ENCODE results near the gene ACSS1.

The ACSS1 gene

DNA sequence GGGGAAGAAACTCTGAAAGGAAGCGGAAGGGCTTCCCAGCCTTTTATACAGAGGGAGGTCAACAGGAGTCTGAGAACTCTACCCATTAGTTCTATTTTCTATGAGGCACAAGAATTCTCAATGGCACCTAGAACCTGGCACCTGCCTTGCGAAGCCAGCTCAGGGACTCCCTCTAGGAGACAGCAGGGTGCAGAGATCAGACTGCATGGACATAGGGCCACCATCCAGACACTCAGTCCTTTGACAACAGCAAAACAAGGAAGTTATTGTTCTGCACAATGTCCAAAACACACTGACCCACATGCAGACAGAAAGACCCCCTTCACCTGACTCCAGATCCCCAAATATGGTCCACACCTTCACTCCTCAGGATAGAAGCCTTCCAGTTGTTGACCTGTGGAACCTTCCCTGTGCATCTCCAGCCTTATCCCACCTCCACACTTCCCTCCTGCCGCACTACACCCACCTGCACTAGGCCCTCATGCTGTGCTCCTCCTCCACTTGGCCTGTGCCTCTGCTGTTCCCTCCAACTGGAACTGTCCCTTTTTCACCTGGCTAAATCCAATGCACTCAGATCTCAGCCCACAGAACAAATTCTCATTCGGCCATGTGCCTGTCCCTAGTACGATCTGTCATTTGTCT, 27.8 kb downstream of the ACSS1 start:
- no peaks in the 10 kb centered on the region for H3K27me3 ChIP-seq (ENCODE audit: control insufficient read depth, insufficient read depth, low read length)
- no peak overlapping the region for H3K27ac ChIP-seq (ENCODE audit: low read length)
- H3K4me3 ChIP-seq (ENCODE audit: low read length) = no peak overlapping the region
- no peaks in the 10 kb centered on the region for H3K9me3 ChIP-seq (ENCODE audit: control insufficient read depth, insufficient read depth, low read length)
- DNase-seq (ENCODE audit: low read depth, low spot score) = no peak
- WGBS (ENCODE audit: insufficient coverage, insufficient read length) = no CpG with 5 or more reads among the region's 5 CpGs
- H3K36me3 ChIP-seq (ENCODE audit: control insufficient read depth, insufficient read depth, low read length) = no peaks in the 10 kb centered on the region; the same call in 1 of the 2 replicates
- H3K4me1 ChIP-seq (ENCODE audit: control insufficient read depth, insufficient read depth, low read length) = no peaks in the 10 kb centered on the region

GRCh38 chr20:25025986-25026605, 31.8 kb downstream of the ACSS1 start:
- DNase-seq (ENCODE audit: low read depth, low spot score) = no peak
- H3K36me3 ChIP-seq (ENCODE audit: control insufficient read depth, insufficient read depth, low read length) = no peaks in the 10 kb centered on the region; the same call in 1 of the 2 replicates
- no CpG with 5 or more reads among the region's 4 CpGs for WGBS (ENCODE audit: insufficient coverage, insufficient read length)
- H3K4me1 ChIP-seq (ENCODE audit: control insufficient read depth, insufficient read depth, low read length) = no peaks in the 10 kb centered on the region
- no peaks in the 10 kb centered on the region for H3K9me3 ChIP-seq (ENCODE audit: control insufficient read depth, insufficient read depth, low read length)
- no peak overlapping the region for H3K27ac ChIP-seq (ENCODE audit: low read length)
- H3K27me3 ChIP-seq (ENCODE audit: control insufficient read depth, insufficient read depth, low read length) = no peaks in the 10 kb centered on the region
- H3K4me3 ChIP-seq (ENCODE audit: low read length) = no peak overlapping the region

- H3K4me1 ChIP-seq (ENCODE audit: control insufficient read depth, insufficient read depth, low read length) = no peaks in the 10 kb centered on the region
- no peaks in the 10 kb centered on the region for H3K27me3 ChIP-seq (ENCODE audit: control insufficient read depth, insufficient read depth, low read length)
- H3K4me3 ChIP-seq (ENCODE audit: low read length) = no peak overlapping the region
- WGBS (ENCODE audit: insufficient coverage, insufficient read length) = no CpG with 5 or more reads among the region's 14 CpGs
- no peaks in the 10 kb centered on the region for H3K36me3 ChIP-seq (ENCODE audit: control insufficient read depth, insufficient read depth, low read length)
- no peak overlapping the region for H3K27ac ChIP-seq (ENCODE audit: low read length)
- no peaks in the 10 kb centered on the region for H3K9me3 ChIP-seq (ENCODE audit: control insufficient read depth, insufficient read depth, low read length)
- no peak for DNase-seq (ENCODE audit: low read depth, low spot score)
These were observed 32.7 kb downstream of the ACSS1 start for GRCh38 chr20:25025091-25025861.

DNA sequence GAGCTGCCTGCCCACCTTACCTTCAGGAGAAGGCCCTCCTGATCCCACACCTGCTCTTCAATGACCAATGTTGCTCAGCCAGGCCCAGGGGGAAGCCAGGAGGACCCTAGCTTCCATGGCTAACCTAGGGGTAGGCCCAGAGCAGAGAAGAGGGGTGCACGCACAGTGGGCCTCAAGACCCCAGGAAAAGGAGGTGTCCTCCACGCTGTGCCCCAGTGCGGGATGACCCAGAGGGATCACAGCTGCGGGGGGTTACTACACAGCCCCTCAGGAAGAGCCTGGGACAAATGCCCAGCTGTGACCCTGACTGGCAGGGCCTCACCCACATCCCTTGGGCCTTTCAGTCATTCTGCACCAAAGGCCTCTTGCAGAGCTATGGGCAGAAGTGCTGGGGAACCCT, 33.8 kb downstream of the ACSS1 start:
- H3K4me3 ChIP-seq (ENCODE audit: low read length) = no peak overlapping the region
- WGBS (ENCODE audit: insufficient coverage, insufficient read length) = no CpG with 5 or more reads among the region's 4 CpGs
- no peaks in the 10 kb centered on the region for H3K9me3 ChIP-seq (ENCODE audit: control insufficient read depth, insufficient read depth, low read length)
- DNase-seq (ENCODE audit: low read depth, low spot score) = no peak
- no peaks in the 10 kb centered on the region for H3K36me3 ChIP-seq (ENCODE audit: control insufficient read depth, insufficient read depth, low read length)
- no peaks in the 10 kb centered on the region for H3K27me3 ChIP-seq (ENCODE audit: control insufficient read depth, insufficient read depth, low read length)
- no peaks in the 10 kb centered on the region for H3K4me1 ChIP-seq (ENCODE audit: control insufficient read depth, insufficient read depth, low read length)
- H3K27ac ChIP-seq (ENCODE audit: low read length) = no peak overlapping the region

GRCh38 chr20:25023356-25023755, 34.6 kb downstream of the ACSS1 start:
- no peak for DNase-seq (ENCODE audit: low read depth, low spot score)
- WGBS (ENCODE audit: insufficient coverage, insufficient read length) = no CpG with 5 or more reads among the region's 10 CpGs

DNA sequence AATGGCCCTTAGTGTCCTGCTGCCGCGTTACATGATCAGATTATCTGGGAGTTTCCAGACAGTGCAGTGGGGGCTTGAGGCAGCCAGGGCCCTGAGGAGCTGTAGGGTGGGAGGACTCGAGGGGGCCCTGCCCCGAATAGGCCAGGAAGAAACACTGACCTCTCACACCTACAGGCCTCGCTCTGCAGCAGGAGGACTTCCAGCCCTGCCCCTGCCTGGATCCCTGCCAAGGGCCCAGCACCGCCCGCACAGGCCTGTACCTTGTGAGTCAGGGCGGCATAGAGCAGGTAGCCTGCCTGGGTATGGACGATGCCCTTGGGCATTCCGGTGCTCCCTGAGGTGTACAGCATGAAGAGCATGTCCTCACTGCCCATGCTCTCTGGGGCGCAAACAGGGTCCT, 35.3 kb downstream of the ACSS1 start:
- no peaks in the 10 kb centered on the region for H3K36me3 ChIP-seq (ENCODE audit: control insufficient read depth, insufficient read depth, low read length)
- no peak overlapping the region for H3K27ac ChIP-seq (ENCODE audit: low read length)
- H3K27me3 ChIP-seq (ENCODE audit: control insufficient read depth, insufficient read depth, low read length) = no peaks in the 10 kb centered on the region
- no peak overlapping the region for H3K4me3 ChIP-seq (ENCODE audit: low read length)
- no peak for DNase-seq (ENCODE audit: low read depth, low spot score)
- peaks cover 2% of the 10 kb centered on the region; the same call in 1 of the 2 replicates for H3K4me1 ChIP-seq (ENCODE audit: control insufficient read depth, insufficient read depth, low read length)
- WGBS (ENCODE audit: insufficient coverage, insufficient read length) = no CpG with 5 or more reads among the region's 11 CpGs
- H3K9me3 ChIP-seq (ENCODE audit: control insufficient read depth, insufficient read depth, low read length) = no peaks in the 10 kb centered on the region

More at GRCh38 chr20:25023356-25023755, 34.6 kb downstream of the ACSS1 start:
- no peaks in the 10 kb centered on the region for H3K27me3 ChIP-seq (ENCODE audit: control insufficient read depth, insufficient read depth, low read length)
- H3K36me3 ChIP-seq (ENCODE audit: control insufficient read depth, insufficient read depth, low read length) = no peaks in the 10 kb centered on the region
- no peak overlapping the region for H3K4me3 ChIP-seq (ENCODE audit: low read length)
- no peak overlapping the region for H3K27ac ChIP-seq (ENCODE audit: low read length)
- H3K4me1 ChIP-seq (ENCODE audit: control insufficient read depth, insufficient read depth, low read length) = no peaks in the 10 kb centered on the region
- H3K9me3 ChIP-seq (ENCODE audit: control insufficient read depth, insufficient read depth, low read length) = no peaks in the 10 kb centered on the region

GRCh38 chr20:25021336-25021735, 36.6 kb downstream of the ACSS1 start:
- WGBS (ENCODE audit: insufficient coverage, insufficient read length) = no CpG with 5 or more reads among the region's 6 CpGs
- no peaks in the 10 kb centered on the region for H3K36me3 ChIP-seq (ENCODE audit: control insufficient read depth, insufficient read depth, low read length)
- no peak for DNase-seq (ENCODE audit: low read depth, low spot score)

DNA sequence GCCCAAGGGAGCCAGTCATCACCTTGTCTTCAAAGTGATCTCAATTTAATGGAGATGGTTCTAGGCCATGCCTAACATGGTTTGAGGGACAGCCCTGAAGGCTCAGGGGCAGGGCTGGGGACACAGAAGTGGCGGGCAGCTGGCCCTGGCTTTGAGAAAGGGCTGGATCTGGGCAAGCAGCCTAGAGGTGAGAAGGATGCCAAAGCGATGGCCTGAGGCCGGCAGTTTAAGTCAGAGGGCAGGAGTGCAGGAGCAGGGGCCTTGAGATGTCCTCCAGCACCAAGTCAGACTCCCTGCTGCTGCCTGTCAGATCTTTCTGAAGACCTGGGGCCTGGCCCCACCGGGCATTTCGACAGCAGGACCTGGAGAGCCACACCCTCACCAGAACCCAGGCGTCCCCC, 37.0 kb downstream of the ACSS1 start:
- Histone ChIP-seq H3K27me3 (ENCODE audit: control insufficient read depth, insufficient read depth, low read length) (no peaks in the 10 kb centered on the region), H3K4me1 (ENCODE audit: control insufficient read depth, insufficient read depth, low read length) (peaks cover 3% of the 10 kb centered on the region; the same call in 1 of the 2 replicates)

More at GRCh38 chr20:25021336-25021735, 36.6 kb downstream of the ACSS1 start:
- Histone ChIP-seq H3K9me3 (ENCODE audit: control insufficient read depth, insufficient read depth, low read length) (no peaks in the 10 kb centered on the region), H3K4me1 (ENCODE audit: control insufficient read depth, insufficient read depth, low read length) (peaks cover 3% of the 10 kb centered on the region; the same call in 1 of the 2 replicates), H3K27ac (ENCODE audit: low read length) (no peak overlapping the region), H3K4me3 (ENCODE audit: low read length) (no peak overlapping the region), H3K27me3 (ENCODE audit: control insufficient read depth, insufficient read depth, low read length) (no peaks in the 10 kb centered on the region)

DNA sequence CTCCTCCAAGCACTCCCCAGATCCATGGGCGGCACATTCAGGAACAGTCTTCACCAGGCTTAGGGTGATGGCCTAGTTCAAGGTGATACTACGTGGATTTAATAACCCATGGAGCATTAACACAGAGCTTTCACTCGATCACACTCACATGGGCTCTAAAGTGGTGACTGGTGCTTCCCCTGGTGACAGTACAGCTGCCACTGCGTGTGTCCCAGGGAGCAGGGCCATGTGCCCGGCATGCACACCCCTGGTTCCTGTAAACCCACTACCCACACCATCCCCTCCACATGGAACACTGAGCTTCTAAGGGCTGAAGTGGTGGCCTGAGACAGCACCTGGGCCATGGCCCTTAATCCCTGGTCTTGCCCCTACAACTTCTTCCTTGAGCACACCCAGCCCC, 37.6 kb downstream of the ACSS1 start:
- H3K4me3 ChIP-seq (ENCODE audit: low read length) = no peak overlapping the region
- H3K9me3 ChIP-seq (ENCODE audit: control insufficient read depth, insufficient read depth, low read length) = no peaks in the 10 kb centered on the region
- H3K36me3 ChIP-seq (ENCODE audit: control insufficient read depth, insufficient read depth, low read length) = no peaks in the 10 kb centered on the region
- H3K27ac ChIP-seq (ENCODE audit: low read length) = no peak overlapping the region
- no CpG with 5 or more reads among the region's 5 CpGs for WGBS (ENCODE audit: insufficient coverage, insufficient read length)
- no peaks in the 10 kb centered on the region for H3K27me3 ChIP-seq (ENCODE audit: control insufficient read depth, insufficient read depth, low read length)
- peaks cover 3% of the 10 kb centered on the region; the same call in 1 of the 2 replicates for H3K4me1 ChIP-seq (ENCODE audit: control insufficient read depth, insufficient read depth, low read length)
- DNase-seq (ENCODE audit: low read depth, low spot score) = no peak

More for the DNA sequence above, 37.0 kb downstream of the ACSS1 start:
- WGBS (ENCODE audit: insufficient coverage, insufficient read length) = no CpG with 5 or more reads among the region's 6 CpGs
- H3K36me3 ChIP-seq (ENCODE audit: control insufficient read depth, insufficient read depth, low read length) = no peaks in the 10 kb centered on the region
- no peak overlapping the region for H3K27ac ChIP-seq (ENCODE audit: low read length)
- no peak overlapping the region for H3K4me3 ChIP-seq (ENCODE audit: low read length)
- no peaks in the 10 kb centered on the region for H3K9me3 ChIP-seq (ENCODE audit: control insufficient read depth, insufficient read depth, low read length)
- no peak for DNase-seq (ENCODE audit: low read depth, low spot score)

DNA sequence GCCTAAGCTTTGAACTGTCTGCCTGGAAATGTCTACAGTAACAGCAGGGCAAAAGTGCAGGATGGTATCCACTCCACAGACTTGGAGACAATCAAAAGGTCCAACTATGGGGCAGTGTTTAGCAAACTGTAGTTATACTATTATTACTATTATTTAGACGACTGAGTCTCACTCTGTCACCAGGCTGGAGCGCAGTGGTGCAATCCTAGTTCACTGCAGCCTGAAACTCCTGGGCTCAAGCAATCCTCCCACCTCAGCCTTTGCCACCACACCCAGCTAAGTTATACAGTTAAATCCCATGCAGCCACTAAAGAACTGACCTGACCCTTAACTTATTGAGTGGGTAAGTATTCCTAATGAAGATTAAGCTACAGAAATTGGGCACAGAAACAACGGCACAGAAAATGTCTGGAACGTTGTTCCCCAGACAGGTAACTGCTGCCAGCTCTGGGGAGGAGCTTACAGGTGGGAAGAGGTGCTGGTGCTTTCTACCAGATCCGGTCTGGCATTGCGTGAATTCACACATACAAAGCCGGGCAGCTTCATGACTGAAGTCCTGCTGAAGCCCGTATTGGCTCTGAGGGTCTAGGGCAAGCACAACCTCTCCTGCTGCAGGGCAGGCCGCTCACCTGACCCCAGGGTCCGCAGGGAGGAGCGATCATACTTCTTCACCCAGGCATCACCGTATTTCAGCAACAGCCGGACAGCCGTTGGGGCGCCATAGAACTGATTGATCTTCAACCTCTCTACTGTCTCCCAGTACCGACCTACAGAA, 38.4 kb downstream of the ACSS1 start:
- Histone ChIP-seq H3K36me3 (ENCODE audit: control insufficient read depth, insufficient read depth, low read length) (no peaks in the 10 kb centered on the region), H3K27ac (ENCODE audit: low read length) (no peak overlapping the region), H3K4me3 (ENCODE audit: low read length) (no peak overlapping the region), H3K9me3 (ENCODE audit: control insufficient read depth, insufficient read depth, low read length) (no peaks in the 10 kb centered on the region), H3K27me3 (ENCODE audit: control insufficient read depth, insufficient read depth, low read length) (no peaks in the 10 kb centered on the region), H3K4me1 (ENCODE audit: control insufficient read depth, insufficient read depth, low read length) (peaks cover 3% of the 10 kb centered on the region; the same call in 1 of the 2 replicates)
- WGBS (ENCODE audit: insufficient coverage, insufficient read length) = no CpG with 5 or more reads among the region's 16 CpGs
- no peak for DNase-seq (ENCODE audit: low read depth, low spot score)

Data from iPS DF 6.9 (cell line).